EL (cell line): Measurements from ENCODE around the gene MRPL43.

Source experiments
- DNase-seq: peaks from one replicate; pipeline ENCODE4 v3.0.0-alpha.2; 2016

Gene MRPL43

DNA sequence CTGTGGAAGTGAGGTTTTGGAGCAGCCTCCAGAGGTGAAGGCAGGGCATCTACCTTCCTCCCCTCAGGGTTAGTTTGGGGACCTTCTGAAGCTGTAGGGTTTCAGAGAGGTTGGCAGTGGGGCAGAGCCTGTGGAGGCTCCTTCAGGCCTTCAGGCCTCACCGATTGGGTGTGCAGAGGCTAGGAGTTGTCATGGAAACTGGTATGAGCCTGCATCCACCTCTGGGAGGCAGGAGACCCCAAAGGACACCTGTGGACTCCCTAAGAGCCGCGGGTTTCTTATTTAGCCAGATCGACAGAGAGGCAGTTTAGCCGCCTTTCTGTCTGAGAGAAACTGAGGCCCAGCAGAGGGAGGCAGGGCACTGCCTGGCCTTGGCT lies 14.3 kb upstream of the MRPL43 start:
- no peak for DNase-seq

DNA sequence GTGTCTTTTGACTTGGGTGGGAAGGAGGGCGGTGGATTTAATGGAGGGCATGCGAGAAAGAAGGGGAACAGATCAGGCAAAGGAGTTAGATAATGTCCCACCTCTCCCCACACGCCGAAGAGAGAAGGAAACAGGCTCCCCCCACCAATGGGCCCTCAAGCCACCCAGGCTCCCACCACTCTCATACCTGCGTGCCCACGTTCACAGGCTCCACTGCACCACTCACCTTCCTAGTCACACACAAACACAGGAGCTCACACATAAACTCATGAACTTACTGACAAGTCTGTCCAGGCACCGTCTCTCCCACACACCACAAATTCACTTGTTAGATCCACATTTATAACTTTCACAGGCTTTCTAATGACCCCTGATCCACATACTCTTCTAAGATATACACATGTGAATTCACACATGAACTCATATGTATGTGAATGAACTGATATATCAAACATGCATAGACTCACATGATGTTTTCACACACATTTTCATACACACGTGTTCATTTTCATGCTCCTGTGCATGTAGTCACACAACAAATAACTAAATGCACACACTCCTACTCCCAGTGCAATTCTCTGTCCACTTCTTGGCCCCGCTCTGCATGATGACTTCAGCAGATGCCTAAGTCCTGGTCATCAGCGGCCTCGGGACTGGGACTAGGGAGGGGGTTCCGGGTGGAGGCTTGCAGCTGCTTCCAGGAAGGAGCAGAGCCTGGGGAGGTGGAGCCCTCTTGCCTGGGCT lies 13.8 kb upstream of the MRPL43 start:
- peak; percentile 92 for DNase-seq

DNA sequence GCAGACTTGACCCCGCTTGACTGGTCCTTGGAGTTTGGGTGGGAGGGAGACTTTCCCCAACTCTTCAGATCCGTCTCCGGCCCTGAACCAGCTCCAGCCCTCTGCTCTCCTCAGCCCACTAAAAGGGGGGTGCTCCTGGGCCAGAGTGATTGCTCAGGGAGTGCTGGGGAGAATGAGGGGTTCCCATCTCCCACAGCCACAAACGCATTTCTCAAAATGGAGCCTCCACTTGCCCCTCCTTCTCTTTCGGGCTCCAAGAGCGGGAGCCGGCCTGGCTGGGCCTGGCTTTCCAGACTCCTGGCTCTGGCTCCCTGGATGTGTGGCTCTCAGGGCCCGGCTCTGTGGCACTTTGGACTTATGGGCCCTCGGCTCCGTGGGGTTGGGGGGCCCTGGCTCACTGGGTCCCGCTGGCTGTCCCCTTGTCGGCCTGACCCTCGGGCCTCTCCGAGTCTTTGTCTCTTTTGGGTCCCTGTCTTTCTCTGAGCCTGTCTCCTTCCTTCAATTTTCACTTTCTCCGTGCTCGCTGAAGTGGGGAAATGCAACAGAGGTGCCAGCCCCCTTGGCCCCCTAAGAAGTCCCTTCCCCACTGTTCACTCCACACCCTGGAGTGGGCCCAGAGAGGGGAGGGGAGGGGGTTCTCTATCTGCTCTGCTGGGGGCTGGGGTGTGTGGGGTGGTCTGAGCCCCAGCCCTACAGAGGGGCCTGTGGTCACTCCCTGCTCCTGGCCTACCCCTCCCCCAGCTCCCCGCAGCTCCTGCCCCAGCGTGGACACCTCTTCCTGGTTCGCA lies 13.0 kb upstream of the MRPL43 start:
- peak; percentile 41 for DNase-seq

DNA sequence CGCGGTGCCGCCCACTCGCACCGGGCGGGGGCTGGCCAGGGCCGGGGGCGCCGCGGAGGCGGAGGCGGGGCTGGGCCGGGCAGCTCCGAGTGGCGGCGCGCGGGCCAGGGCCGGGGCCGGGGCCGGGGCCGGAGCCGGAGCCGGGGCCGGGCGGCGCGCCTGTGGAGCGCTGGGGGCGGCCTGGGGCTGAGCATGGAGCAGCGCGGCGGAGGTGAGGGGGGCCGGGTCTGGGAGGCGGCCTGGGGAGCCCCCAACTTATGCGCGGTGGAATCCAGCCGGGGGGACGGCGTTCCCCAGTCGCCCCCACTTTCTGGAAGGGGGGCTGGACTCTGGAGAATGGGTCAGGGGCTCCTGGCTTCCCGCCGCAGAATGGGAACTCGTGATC lies 12.4 kb upstream of the MRPL43 start, which contains the start of gene LZTS2:
LZTS2 (plus strand) TSS at position 67 of the 385 bp plus-strand sequence. CDS start 2,731 bp downstream, outside the sequence.
- no peak for DNase-seq

DNA sequence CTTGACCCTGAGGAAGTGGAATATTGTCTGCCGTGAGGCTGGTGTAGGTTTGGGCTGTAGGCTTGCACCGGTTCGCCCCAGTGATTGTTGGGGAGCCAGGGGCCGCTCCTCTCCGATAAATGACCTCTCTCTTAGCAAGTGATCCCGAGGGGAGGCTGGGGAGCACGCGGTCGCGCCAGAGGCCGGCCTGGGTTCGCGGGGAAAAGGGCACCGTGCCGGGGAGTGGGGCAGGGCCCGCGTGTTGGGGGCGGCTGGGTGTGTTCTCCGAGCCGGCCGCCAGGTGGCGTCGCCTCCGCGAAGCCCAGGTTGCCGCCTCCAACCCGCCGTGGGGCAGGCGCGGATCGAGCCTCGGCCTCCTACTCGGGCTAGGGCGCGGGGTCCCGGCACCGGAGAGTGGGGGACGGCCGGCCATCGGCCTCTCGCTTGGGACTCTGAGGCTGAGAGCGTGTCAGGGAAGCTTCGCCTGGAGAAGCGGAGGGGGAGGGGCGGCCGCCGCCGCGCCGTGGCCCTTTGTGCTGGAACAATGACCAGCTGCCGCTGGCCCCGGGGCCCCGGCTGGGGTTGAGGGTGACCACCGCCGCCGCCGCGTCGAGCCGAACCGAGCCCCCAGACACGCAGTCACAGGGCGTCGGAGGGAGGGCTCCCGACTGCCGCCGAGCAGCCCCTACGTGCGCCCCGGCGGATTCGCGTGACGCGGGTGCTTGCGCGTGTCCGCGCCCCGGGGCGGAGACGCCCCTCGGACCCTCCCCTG lies 11.9 kb upstream of the MRPL43 start:
- peak; percentile 72 for DNase-seq

DNA sequence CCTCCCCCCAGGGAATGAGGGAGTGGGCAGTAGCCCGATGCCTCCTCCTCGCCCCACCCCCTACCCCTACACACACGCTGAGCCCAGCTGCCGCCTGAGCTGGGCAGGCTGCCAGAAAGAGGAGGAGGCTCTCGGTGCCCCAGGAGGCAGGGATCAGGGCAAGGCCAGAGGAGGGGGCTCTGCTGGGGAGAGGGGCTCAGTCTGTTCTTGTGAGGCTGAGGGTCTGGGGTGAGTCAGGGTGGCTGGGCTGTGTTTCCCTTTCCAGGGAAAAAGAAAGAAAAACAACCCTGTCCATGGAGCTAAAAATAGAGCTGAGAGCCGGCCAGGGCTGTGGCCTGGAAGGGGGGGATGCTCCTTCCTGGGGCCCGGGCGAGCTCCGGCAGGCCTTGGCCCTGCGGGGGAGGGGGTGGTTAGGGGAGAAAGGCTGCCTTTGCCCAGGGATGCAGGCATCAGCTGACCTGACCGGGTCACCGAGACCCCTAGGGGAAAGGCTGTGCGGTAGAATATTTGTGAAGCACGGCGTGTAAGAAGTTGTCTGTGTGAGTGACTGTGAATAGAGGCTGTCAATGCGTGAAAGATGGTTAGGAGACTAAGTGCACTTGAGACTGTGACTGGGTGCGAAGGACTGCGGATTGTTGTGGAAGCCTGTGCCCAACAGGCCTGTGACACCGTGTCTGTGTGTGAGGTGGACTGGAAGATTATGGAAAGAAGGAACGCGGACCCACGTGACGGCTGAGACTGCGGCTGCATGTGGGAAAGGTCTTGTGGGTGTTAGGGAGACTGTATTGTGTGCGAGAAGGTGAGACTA lies 11.1 kb upstream of the MRPL43 start:
- peak; percentile 80 for DNase-seq

DNA sequence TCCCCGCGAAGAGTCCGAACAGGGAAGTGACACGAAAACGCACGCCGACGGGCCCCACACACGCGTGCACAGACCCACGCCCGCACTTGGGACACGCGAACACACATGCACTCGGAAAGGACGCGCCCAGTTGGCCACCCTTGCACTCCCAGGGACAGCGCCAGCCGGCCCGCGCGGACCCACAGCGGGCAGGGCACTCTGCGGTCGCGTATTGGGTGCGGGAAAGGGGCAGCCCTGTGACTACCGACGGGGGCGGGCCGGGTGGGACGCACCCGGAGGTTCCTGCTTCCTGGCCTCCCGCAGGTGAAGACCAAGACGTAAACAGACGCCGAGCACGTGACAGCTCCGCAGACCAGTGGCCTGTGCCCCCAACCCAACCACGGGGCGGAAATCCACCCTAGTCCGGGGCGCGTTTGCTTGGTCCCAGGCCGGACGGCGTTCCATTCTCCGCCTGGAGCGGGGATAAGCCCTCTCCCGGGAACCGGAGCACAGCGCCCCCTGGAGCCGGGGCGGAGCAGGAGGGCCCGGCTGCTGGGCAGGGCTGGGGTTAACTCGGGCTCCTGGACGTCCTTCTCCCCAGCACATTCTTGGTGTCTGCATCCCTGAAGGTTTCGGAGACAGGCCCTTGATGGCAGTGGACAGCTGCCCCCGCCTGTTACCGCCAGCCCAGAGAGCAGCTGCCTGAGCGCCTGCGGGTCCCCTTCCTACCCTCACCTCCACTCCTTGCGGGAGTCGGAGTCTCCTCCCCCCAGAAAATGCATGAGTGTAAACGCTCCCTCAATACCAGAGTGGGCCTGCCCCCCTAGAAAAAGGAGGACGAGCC lies 10.3 kb upstream of the MRPL43 start:
- DNase-seq, result peak; percentile 84

DNA sequence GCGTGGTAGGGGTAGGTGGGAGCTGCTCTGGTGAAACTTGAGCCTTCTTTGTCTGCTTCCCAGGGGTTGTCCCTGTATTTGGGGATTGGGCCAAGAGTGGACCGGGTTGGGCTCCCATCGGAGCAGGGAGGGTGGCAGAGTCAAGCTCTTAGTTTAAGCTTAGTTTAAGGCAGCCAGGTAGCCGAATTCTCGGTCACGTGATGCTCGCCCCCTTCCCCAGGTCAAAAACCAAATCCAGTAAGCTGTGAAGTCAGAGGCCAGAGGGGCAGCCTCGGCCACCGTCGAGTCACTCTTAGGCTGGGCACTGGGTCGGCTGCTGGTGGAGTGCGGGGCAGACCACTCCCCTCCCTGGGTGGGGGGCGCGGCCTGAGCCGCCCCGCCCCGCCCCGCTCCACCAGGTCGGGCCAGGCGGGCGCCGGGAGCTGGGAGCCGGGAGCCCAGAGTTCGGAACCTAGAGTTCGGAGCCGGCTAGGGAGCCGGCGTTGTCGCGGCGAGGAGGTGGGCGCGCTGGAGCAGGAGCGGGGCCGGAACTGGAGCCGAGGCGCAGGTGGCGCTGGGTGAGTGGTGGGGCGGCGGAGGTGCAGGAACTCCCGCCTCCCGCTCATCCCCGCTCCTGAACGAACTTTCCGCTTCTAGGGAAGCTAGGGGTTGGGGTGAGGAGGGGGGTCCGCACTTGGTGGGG lies 9.5 kb upstream of the MRPL43 start:
- peak; percentile 29 for DNase-seq

DNA sequence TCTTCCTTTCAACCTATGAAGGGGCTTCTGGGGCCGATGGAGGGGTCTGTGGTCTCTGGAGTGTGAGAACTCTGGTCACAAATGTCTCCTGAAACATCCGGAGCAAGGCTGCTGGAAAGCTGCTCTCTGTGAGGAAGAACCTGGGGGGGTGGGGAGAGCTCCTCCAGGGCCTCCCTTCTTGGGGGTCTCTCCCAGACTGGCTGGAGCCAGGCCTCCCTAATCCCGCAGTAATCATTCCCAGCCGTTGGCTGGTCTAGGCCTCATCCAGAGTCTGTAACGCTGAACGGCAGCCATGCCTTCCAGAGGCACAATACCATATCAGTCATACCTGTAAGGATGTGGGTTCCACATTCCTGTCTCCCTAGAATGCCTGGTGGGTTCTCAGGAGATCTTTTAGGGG lies 7.9 kb upstream of the MRPL43 start:
- no peak for DNase-seq

DNA sequence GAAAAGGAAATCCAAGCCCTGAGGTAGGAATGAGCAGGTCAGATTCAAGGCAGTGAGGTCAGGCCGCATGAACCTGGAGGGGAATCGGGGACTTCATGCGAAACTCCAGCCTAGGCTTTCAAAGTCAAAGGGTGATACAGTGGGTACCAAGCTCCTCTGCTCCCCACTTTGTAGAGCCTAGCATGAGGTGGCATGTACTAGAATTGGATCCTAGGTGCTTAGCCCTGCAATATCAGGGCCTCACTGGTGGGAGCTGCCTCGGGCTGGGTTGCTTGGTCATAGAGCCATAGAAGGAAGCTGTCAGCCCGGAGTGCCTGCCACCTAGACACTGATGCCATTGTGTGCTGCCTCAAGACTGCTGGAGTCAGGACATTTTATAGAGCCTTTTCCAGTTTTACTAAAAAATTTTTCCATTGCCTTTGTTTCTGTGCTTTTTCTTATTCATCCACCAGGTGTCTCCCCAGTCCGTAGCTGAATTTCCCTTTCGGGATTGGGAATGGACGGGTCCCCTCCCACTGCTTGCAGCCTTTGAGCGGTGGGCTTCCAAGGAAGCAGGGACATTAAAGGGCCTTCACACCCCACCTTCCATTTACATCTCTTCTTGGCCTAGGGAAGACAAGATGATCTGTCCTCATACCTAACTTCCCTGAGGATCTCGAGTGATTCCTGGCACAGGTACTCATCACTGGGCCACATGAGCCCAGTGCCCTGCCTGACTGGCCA lies 6.8 kb upstream of the MRPL43 start:
- peak; percentile 42 for DNase-seq

DNA sequence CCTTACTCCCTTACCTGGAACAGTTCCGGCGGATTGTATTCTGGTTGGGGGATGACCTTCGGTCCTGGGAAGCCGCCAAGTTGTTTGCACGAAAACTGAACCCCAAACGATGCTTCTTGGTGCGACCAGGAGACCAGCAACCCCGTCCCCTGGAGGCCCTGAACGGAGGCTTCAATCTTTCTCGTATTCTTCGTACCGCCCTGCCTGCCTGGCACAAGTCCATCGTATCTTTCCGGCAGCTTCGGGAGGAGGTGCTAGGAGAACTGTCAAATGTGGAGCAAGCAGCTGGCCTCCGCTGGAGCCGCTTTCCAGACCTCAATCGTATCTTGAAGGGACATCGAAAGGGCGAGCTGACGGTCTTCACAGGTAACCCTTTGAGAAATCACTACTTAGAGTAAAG lies 1.8 kb upstream of the MRPL43 start:
- no peak for DNase-seq

DNA sequence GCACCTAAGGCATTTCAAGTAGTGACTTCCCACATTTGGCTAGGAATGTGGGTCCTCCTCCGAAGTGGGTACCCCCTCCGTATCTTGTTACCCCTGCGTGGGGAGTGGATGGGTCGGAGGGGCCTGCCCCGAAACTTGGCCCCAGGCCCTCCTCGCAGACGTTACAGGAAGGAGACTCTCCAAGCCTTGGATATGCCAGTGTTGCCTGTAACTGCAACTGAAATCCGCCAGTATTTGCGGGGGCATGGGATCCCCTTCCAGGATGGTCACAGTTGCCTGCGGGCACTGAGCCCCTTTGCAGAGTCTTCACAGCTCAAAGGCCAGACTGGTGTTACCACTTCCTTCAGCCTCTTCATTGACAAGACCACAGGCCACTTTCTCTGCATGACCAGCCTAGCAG lies 869 bp upstream of the MRPL43 start:
- no peak for DNase-seq

DNA sequence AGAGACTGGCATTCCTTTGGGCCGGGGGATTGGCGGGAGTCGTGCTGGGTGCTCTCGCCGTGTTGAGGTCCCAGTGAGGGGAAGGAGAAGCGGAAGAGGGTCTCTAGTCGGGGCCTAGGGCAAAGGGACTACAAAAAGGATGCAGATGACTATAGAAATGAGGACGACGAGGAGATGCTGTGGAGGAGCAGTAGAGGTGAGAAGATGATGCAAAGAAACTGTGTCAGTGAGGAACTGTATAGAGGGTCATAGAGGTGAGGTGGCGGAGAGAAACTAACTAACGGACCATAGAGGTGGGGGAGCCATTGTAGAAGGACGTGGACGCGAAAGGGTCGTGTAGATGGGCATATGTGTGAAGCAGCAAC lies 370 bp upstream of the MRPL43 start:
- DNase-seq, result no peak

DNA sequence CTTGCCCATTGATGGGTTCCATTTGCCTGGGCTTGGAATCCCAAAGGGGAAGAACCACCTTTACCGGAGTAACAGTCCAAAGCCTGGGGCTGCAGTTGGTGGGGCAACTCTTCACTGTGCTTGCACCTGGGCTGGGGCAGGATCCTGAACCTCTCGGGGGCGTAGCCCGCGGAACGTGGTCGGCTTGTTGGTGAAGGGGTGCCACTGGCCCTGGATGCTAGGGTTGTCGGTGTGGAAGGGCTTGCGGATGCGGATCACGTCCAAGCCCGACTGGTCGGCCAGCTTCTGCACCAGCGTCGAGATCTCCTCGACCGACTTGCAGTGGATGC lies 710 bp downstream of the MRPL43 start:
- no peak for DNase-seq

DNA sequence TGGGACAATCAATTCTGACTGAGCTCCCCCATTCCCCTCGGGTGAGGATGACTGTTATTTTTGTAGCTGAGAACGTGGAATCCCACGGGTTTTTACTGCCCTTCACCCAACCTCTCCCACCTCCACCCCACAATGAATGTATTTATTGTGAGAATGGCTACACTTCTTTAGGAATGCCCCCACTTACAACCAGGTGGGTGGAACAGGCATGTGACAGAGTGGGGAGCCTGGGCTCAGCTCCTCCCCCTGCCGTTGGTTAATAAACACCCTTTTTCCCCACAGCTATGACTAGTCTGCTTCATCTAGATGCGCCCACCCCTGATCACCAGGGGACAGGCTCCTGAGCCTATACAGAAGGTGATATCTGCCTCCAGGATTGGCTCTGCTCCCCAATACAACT lies 2.0 kb downstream of the MRPL43 start:
- DNase-seq, result no peak

DNA sequence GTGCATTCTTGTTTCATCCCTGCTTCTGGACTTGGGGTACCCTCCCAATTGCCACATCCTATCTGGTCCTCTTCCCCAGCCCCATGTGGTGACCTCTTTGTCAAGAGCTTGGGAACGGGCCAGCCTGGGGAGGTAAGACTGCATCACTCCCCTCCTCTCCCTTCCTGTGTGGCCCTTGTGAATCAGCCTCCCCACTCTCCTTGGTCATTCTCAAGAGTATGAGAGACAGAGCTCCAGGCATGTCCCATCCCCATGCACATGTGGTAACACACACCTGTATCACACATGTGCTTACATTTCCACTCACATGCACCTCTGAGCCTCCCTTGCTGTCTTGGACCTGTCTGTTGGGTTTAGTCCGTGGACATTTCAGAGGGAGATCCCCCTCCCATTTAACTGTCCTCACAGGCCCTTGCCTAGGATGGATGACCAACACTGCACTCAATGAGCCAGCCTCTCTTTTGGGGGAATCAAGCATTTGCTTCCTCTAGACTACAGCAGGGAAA lies 2.6 kb downstream of the MRPL43 start:
- DNase-seq, result no peak

DNA sequence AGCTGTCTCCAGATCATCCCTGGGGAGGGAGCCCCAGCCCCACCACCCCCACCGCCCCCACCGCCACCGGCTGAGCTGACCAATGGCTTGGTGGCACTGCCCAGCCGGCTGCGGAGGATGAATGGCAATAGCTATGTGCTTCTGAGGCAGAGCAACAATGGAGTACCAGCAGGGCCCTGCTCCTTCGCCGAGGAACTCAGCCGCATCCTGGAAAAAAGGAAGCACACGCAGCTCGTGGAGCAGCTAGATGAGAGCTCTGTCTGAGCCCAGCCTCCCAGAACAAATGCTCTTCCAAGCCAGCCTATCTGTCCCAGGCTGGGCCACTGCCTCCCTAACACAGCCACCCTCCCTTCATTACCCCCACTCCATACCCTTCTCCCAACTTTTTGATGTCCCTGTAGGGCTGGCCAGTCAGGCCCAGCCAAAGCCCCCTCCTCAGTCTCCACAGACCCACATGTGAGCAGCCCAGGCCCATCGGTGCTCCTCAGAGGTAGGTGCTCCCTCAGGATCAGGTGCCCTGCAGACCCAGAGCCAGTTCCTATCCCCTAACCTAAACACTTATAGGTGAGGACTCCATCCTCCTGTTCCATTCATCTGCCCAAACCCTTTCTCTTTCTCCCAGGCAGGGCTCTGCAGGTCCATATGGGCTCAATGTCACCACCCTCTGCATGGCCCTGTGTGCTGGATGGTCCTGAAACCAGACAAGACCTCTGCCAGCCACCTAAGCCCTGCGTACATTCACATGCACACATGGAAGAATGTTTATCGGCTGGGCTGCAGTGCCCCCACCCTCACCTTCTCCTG lies 3.2 kb downstream of the MRPL43 start:
- no peak for DNase-seq

DNA sequence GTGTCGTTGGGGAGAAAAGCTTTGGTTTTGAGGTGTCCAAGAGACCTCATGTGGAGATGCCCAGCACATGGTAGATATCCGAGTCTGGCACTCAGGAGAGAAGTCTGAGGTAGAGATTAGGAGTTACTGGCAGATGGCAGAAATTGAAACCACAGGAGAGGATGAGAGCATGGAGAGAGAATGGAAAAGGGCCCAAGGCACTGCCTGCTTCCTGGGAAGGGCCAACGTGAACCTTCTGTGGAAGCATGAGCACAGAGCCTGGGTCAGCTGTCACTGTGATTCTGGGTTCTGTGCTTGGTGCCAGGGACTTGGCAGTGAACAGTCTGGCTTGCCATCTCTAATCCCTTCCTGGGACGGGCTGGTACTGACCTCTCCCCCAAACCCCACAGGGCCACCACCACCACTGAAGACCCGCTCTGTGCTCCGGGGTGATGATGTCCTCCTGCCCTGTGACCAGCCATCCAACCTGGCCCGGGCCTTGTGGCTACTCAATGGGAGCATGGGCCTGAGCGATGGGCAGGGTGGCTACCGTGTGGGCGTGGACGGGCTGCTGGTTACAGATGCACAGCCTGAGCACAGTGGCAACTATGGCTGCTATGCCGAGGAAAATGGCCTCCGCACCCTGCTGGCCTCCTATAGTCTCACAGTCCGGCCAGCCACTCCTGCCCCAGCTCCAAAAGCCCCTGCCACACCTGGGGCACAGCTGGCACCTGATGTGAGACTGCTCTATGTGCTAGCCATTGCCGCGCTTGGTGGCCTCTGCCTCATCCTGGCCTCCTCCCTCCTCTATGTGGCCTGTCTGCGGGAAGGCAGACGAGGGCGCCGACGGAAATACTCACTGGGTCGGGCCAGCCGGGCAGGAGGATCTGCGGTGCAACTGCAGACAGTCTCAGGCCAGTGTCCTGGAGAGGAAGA lies 4.1 kb downstream of the MRPL43 start:
- DNase-seq, result no peak
